Measurements from ENCODE around the gene TBATA.

- TF ChIP-seq, protein P1, sequence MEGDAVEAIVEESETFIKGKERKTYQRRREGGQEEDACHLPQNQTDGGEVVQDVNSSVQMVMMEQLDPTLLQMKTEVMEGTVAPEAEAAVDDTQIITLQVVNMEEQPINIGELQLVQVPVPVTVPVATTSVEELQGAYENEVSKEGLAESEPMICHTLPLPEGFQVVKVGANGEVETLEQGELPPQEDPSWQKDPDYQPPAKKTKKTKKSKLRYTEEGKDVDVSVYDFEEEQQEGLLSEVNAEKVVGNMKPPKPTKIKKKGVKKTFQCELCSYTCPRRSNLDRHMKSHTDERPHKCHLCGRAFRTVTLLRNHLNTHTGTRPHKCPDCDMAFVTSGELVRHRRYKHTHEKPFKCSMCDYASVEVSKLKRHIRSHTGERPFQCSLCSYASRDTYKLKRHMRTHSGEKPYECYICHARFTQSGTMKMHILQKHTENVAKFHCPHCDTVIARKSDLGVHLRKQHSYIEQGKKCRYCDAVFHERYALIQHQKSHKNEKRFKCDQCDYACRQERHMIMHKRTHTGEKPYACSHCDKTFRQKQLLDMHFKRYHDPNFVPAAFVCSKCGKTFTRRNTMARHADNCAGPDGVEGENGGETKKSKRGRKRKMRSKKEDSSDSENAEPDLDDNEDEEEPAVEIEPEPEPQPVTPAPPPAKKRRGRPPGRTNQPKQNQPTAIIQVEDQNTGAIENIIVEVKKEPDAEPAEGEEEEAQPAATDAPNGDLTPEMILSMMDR (IDR thresholded peaks at IDR 0.05; ENCODE audit: control extremely low read depth in 1 of 3, insufficient read depth in 1 of 3, low read depth in 1 of 3, low read length in 3 of 3), result no peak
- TF ChIP-seq EZH2 (IDR thresholded peaks at IDR 0.05; ENCODE audit: low read depth, low read length, severe bottlenecking), result no peak
- TF ChIP-seq SRF (IDR thresholded peaks at IDR 0.05; ENCODE audit: low read depth, low read length), result no peak
- TF ChIP-seq POLR2A (IDR thresholded peaks at IDR 0.05; ENCODE audit: control extremely low read depth in 1 of 2, low read depth in 2 of 2, low read length in 2 of 2), result no peak
- no peak for TF ChIP-seq BCL11A (IDR thresholded peaks at IDR 0.05; ENCODE audit: low read depth in 2 of 2, low read length in 2 of 2)
- TF ChIP-seq POLR2AphosphoS5 (IDR thresholded peaks at IDR 0.05; ENCODE audit: low read depth, low read length), result no peak
- no peak for TF ChIP-seq SIN3A (conservative IDR thresholded peaks at IDR 0.05 in 1 of 2, IDR thresholded peaks at IDR 0.05 in 1 of 2; ENCODE audit: low read depth in 1 of 2, low read length in 2 of 2)
- no peak for TF ChIP-seq BRCA1 (IDR thresholded peaks at IDR 0.05; ENCODE audit: low read depth, low read length)
Observed at GRCh38 chr10:70785190-70785589, at the start of gene TBATA.

Measured in H1 (cell line).